GM19468 (cell line): ENCODE data around the gene GSS.

Experiments
- ATAC-seq: cut with Tn5 transposase; IDR thresholded peaks from one replicate; pipeline ENCODE4 v1.9.1; 2021; ENCODE audit warnings: mild to moderate bottlenecking, moderate library complexity, moderate number of reproducible peaks; ENCODE audit not compliant: unreplicated experiment; ENCODE audit errors: extremely low read depth

GSS gene

GRCh38 chr20:34979366-34980153, 24.0 kb upstream of the GSS start:
- no peak for ATAC-seq

- ATAC-seq: no peak
These were observed 22.6 kb upstream of the GSS start for GRCh38 chr20:34978092-34978744.

GRCh38 chr20:34977365-34978091, 21.9 kb upstream of the GSS start:
- ATAC-seq: no peak

DNA sequence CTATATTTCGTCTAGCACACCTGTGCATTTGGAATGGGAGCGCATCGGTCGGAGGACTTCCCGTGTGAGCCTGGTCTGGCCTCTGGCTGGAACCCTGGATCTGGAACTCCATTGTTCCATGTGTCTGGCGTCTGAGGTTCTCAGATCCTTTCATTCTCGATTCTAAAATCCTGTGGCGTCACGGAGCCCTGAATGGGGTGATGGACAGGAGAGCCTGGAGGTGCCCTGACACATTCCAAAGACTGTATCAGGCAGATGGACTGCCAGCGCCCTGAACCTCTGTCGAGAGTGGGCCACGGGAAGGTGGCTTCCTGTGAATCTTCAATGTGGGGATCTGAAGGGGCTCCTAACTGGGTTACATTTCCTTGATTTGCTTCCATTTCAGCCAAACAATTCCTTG, 20.7 kb upstream of the GSS start:
- ATAC-seq: no peak

- ATAC-seq: no peak
These were observed 18.6 kb upstream of the GSS start for GRCh38 chr20:34974246-34974645.

DNA sequence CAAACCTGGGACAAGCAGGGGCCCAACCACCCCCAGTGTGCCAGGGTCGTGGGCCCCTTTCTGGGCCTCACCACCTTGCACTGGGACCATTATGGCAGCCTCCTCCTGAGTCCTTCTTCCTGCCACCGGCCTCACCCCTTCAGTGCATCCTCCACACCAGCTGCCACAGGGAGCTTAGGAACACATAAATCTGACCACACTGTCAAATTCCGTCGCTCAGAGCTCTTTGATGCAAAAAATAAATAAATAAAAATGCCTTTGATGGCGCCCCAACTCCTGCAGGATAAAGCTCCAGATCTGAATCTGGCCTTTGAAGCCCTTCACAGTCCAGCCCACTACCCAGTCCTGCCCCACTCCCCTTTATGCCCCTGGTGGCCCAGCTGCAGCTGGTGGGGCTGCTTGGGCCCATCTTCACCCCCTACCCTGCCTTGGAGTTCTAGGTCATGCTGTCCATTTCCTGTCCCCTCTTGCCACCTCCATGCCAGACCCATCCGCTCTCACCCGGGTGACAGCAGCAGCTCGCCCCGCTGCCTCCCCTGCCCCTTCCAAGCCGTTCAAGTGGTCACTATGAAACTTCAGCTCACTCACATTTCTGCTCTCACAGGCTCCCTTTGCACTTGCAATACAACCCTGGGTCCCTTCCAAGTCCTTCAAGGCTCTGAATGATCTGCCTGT, 16.1 kb upstream of the GSS start:
- no peak for ATAC-seq

DNA sequence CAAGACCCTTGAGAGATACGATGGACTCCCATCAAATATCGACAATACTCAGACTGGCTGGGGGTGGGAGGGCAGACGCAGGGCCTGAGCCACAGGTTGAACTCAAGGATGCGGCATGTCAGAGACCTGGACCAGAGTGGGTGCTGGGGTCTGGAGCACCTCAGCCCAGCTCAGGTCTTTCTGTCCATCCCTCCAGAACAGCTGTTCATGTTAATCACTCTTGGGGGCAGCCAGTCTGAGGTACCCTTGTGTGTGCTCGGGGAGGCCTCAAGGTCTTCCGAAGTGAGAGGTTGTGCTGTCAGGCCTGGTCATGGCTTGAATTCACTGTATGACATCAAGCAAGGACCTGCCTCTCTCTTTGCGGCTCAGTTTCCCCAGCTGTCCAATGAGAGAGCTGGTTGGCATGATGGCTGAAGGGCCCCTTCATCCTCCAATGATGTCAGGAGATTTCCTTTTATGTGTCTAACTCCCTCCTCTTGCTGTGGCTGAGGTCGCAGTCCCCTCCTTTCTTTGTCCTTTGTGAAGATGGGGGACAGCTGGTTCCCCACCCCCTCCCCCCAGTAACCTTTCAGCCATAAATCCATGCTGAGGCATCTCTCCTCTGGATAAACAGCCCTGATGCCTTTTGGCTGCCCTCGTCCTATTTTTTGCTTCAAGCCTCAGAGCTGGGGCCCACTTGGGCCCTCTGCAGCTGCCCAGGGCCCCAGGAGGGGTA, 15.4 kb upstream of the GSS start:
- ATAC-seq: no peak

GRCh38 chr20:34970193-34970840, 14.7 kb upstream of the GSS start:
- ATAC-seq: no peak

DNA sequence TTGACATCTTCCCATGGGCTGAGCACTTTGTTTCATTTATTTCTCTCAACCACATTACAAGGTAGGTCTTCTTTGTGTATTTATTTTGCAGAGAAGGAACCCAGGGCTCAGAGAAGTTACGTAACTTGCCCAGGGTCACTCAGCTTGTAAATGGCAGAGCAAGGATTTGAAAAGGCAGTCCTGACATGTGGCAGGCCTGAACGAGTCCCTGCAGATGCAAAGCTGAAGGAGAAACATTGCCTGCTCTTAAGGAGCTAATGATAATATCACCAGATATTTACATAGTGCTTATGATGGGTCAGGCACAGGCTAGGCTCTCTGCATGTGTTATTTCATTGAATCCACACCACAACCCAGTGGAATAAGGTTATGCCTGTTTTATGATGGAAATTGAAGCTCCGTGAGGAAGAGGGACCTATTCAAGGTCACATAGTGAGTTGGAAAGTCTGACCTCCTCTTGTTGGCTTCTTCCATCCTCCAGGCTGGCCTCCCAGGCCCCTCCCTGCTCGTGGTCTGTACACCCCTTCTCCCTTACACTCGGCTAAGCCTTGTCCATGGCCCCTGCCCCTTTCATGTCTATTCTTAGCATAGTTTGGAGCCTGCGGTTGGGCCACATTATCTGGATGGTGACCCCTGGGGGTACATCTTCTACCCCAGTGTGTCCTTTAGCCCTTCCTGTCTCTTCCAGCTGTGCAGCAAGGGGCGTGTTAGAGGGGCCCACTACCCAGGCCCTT, 12.6 kb upstream of the GSS start:
- ATAC-seq: no peak

DNA sequence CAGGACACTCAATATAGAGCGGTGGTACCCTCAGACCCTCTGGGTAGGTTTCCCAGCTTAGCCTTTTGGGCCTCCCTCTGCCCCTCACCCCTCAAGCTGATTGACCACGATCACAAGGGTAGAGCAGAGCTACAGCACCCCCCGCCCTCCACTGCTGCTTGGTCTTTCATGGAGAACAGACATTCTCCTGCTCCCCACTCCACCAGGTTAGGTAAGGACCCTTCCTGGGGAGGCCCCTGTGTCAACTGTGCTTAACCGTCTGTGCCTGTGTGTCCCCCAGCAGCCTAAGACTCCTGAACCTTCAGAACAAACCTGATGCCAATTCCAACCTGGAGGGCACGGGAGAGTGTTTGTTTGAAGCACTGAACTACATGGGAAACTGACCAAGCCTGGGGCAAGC, 11.8 kb upstream of the GSS start:
- ATAC-seq: no peak

GRCh38 chr20:34965051-34965450, 9.4 kb upstream of the GSS start:
- ATAC-seq: no peak

DNA sequence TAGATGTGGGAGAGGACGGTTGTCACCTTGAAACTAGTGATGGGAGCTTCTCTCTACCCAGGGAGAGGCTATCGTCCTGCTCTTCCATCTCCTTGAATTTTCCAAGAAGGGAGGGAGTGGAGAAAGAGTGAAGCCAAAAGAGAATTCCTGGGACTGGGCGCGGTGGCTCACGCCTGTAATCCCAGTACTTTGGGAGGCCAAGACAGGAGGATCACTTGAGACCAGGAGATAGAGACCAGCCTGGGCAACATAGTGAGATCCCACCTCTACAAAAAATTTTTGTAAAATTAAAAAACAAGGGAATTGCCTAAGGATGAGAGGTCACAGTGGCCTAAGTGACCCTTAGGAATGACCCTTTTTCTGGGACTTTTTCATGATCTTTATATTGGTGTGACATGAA, 8.9 kb upstream of the GSS start:
- no peak for ATAC-seq

DNA sequence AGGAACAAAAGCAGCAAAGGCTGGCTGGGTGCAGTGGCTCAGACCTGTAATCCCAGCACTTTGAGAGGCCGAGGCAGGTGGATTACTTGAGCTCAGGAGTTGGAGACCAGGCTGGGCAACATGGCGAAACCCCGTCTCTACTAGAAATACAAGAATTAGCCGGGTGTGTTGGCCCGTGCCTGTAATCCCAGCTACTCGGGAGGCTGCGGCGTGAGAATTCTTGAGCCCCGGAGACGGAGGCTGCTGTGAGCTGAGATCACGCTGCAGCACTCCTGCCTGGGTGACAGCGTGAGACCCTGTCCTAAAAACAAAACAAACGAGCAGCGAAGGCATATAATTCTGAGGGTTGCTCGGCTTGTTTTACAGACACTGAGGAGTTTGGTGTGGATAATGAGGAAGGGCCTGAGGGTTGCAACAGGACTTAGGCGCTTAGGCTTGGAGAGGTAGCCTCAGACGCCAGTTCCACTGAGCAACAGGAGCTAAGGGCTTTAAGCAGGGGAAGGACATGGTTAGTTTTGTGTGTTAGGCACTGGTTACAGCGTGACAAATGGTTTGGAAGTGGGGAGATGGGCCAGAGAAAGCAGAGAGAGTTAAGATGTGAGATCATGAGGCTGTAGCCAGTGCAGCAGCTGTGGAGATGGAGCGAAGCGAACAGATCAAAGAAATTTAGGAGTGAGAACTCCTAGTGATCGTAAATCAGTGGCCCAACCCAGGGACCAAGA, 1.3 kb upstream of the GSS start:
- no peak for ATAC-seq

DNA sequence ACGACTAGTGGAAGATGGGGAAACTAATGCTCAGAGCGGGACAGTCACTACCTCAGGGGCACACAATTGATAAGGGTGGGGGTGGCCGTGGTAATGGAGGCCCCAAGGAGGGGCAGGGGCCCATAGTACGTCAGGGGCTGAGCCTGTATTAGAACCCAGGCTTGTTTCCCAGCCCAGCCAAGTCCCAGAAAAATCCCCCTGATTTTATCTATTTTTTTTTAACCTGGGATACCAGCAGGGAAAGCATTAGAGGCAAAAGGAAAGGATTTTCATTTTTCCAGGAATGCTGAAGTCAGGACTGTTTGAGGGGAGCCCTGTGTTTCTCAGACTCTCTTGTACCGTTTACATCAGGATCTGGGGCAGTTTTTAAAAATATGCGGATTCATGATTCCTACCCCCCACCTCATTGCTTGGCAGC, 444 bp upstream of the GSS start:
- no peak for ATAC-seq

DNA sequence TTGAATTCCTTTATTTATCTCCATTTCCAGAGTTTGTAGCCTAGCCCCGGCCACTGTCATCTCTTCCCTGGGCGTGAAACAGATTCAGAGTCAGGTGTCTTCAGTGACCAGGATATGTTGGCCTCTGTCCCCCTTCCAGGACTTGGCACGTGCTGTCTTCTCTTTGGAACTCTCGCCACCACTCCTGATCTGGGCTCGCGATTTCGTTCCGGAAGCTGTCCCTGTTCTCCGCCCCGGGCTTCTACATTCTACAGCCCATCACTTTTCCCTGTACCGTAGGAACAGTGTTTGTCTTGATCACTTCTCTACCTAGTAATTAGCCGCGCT, 739 bp downstream of the GSS start:
- no peak for ATAC-seq

GRCh38 chr20:34953960-34954359, 1.6 kb downstream of the GSS start:
- no peak for ATAC-seq

DNA sequence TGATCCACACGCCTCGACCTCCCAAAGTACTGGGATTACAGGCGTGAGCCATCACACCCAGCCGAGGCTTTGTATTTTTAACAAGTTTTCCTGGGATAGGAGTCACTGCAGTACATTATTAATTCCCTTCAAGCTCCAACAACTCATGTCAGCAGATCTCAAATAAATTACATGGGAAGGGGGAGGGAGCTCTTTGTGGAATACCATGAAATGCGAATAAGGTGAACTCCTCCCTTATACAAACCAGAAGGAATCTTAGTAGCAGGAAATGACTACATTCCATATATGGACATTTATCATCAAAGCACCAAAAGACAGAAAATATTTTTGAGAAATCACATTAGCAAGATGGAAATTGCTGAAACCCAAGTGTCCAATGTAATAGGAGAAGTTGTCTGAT, 2.9 kb downstream of the GSS start:
- ATAC-seq: no peak

GRCh38 chr20:34951652-34952051, 4.0 kb downstream of the GSS start:
- no peak for ATAC-seq

- no peak for ATAC-seq
These were observed 4.4 kb downstream of the GSS start for GRCh38 chr20:34951252-34951651.
